ENCODE measurements around the gene PMM2. TPM values are rescaled to one million over a fixed set of nuclear protein-coding genes. Genes with fewer than 3 reads are reported as not detected.

PMM2 gene
- total and polyA plus RNA-seq, 9 of the 15 experiments (the other 6 are each of a cell fraction or from before 2014, with no cell fraction given), result 5.6 to 42.7 (median 25.9) TPM

- peak; percentile 58 for TF ChIP-seq TAL1 (IDR thresholded peaks at IDR 0.05)
- TF ChIP-seq, protein P1, sequence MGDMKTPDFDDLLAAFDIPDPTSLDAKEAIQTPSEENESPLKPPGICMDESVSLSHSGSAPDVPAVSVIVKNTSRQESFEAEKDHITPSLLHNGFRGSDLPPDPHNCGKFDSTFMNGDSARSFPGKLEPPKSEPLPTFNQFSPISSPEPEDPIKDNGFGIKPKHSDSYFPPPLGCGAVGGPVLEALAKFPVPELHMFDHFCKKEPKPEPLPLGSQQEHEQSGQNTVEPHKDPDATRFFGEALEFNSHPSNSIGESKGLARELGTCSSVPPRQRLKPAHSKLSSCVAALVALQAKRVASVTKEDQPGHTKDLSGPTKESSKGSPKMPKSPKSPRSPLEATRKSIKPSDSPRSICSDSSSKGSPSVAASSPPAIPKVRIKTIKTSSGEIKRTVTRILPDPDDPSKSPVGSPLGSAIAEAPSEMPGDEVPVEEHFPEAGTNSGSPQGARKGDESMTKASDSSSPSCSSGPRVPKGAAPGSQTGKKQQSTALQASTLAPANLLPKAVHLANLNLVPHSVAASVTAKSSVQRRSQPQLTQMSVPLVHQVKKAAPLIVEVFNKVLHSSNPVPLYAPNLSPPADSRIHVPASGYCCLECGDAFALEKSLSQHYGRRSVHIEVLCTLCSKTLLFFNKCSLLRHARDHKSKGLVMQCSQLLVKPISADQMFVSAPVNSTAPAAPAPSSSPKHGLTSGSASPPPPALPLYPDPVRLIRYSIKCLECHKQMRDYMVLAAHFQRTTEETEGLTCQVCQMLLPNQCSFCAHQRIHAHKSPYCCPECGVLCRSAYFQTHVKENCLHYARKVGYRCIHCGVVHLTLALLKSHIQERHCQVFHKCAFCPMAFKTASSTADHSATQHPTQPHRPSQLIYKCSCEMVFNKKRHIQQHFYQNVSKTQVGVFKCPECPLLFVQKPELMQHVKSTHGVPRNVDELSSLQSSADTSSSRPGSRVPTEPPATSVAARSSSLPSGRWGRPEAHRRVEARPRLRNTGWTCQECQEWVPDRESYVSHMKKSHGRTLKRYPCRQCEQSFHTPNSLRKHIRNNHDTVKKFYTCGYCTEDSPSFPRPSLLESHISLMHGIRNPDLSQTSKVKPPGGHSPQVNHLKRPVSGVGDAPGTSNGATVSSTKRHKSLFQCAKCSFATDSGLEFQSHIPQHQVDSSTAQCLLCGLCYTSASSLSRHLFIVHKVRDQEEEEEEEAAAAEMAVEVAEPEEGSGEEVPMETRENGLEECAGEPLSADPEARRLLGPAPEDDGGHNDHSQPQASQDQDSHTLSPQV (IDR thresholded peaks at IDR 0.05), result no peak
- peak; percentile 49; the same call in 1 of the 2 replicates for TF ChIP-seq ZNF395 (CRISPR knock-in tag; IDR thresholded peaks at IDR 0.05)
- TF ChIP-seq SMAD3 (CRISPR knock-in tag; conservative IDR thresholded peaks at IDR 0.05), result no peak
- TF ChIP-seq ZNF431 (CRISPR knock-in tag; IDR thresholded peaks at IDR 0.05), result no peak
- TF ChIP-seq, protein P2, sequence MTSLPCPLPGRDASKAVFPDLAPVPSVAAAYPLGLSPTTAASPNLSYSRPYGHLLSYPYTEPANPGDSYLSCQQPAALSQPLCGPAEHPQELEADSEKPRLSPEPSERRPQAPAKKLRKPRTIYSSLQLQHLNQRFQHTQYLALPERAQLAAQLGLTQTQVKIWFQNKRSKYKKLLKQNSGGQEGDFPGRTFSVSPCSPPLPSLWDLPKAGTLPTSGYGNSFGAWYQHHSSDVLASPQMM (CRISPR knock-in tag; IDR thresholded peaks at IDR 0.05), result no peak
- no peak for TF ChIP-seq POLR2AphosphoS2 (IDR thresholded peaks at IDR 0.05; ENCODE audit: low read length)
- TF ChIP-seq ZFP30 (CRISPR knock-in tag; IDR thresholded peaks at IDR 0.05; ENCODE audit: borderline replicate concordance), result no peak
- no peak for TF ChIP-seq NR2C1 (IDR thresholded peaks at IDR 0.05)
- TF ChIP-seq NR2C1 (tag; IDR thresholded peaks at IDR 0.05), result no peak
- no peak for TF ChIP-seq ZNF316 (IDR thresholded peaks at IDR 0.05)
- TF ChIP-seq ID3 (CRISPR knock-in tag; IDR thresholded peaks at IDR 0.05), result no peak
- no peak for TF ChIP-seq ID3 (tag; IDR thresholded peaks at IDR 0.05)
- TF ChIP-seq, protein P3, sequence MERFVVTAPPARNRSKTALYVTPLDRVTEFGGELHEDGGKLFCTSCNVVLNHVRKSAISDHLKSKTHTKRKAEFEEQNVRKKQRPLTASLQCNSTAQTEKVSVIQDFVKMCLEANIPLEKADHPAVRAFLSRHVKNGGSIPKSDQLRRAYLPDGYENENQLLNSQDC (CRISPR knock-in tag; IDR thresholded peaks at IDR 0.05), result no peak
- TF ChIP-seq SLC30A9 (CRISPR knock-in tag; IDR thresholded peaks at IDR 0.05), result no peak
- TF ChIP-seq HDAC6 (IDR thresholded peaks at IDR 0.05; ENCODE audit: low read depth, low read length), result no peak
- TF ChIP-seq, protein P4, sequence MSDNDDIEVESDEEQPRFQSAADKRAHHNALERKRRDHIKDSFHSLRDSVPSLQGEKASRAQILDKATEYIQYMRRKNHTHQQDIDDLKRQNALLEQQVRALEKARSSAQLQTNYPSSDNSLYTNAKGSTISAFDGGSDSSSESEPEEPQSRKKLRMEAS (CRISPR knock-in tag; IDR thresholded peaks at IDR 0.05), result peak; percentile 81
- TF ChIP-seq U2AF1 (optimal IDR thresholded peaks at IDR 0.05; ENCODE audit: low read depth, low read length), result no peak
- no peak for TF ChIP-seq SMARCE1 (IDR thresholded peaks at IDR 0.05)
- TF ChIP-seq, protein P5, sequence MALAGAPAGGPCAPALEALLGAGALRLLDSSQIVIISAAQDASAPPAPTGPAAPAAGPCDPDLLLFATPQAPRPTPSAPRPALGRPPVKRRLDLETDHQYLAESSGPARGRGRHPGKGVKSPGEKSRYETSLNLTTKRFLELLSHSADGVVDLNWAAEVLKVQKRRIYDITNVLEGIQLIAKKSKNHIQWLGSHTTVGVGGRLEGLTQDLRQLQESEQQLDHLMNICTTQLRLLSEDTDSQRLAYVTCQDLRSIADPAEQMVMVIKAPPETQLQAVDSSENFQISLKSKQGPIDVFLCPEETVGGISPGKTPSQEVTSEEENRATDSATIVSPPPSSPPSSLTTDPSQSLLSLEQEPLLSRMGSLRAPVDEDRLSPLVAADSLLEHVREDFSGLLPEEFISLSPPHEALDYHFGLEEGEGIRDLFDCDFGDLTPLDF (CRISPR knock-in tag; IDR thresholded peaks at IDR 0.05), result no peak
These were observed 71.0 kb downstream of the PMM2 start, which contains the start of gene CARHSP1 (continued) for GRCh38 chr16:8868416-8869211.

Measured in K562 (cell line).